Fibroblast of lung (primary cell): Measurements from ENCODE around the gene ARL15.

Experiments
- CTCF ChIP-seq, 2 donors: IDR thresholded peaks in 1 of 2; conservative IDR thresholded peaks in 1 of 2; 1 replicate in 1 of 2; 2 replicates in 1 of 2; pipeline ENCODE4 v1.5.1; 2011 to 2012; ENCODE audit warnings: low read length in 2 of 2, control low read depth in 1 of 2, inconsistent platforms in 1 of 2, low read depth in 1 of 2, mild to moderate bottlenecking in 1 of 2
- EZH2 ChIP-seq: IDR thresholded peaks from 2 replicates; pipeline ENCODE4 v1.5.1; 2012; ENCODE audit warnings: low read length, control low read depth, mild to moderate bottlenecking; ENCODE audit errors: missing control alignments

GRCh38 chr5:53874409-53874808 lies 436.0 kb downstream of the ARL15 start:
- TF ChIP-seq CTCF (conservative IDR thresholded peaks at IDR 0.05 in 1 of 2, IDR thresholded peaks at IDR 0.05 in 1 of 2; ENCODE audit: low read depth in 1 of 2, low read length in 2 of 2), result peak in 1 of 2 donors; percentile 8
- TF ChIP-seq EZH2, result no peak
